Adrenal gland (tissue), 5 donors: Measurements from ENCODE around the gene ZFYVE21.

ENCODE experiments used
- POLR2A ChIP-seq, 2 donors: fragments of 450-650 bp; IDR thresholded peaks; one replicate each; pipeline ENCODE4 v1.6.1; 2017; ENCODE audit warnings: antibody characterized with exemption in 2 of 2, mild to moderate bottlenecking in 2 of 2, moderate library complexity in 1 of 2
- TF ChIP-seq, protein P1 (sequence below), 6 experiments: fragments of 450-650 bp in 4 of 6; fragments of 200-600 bp in 2 of 6; sonication (generic) in 1 of 6; IDR thresholded peaks; 1 replicate in 5 of 6; 2 replicates in 1 of 6; pipeline versions ENCODE4 v1.5.1 to v1.8.0; 2016 to 2021; ENCODE audit warnings: antibody characterized with exemption in 6 of 6, mild to moderate bottlenecking in 2 of 6, moderate library complexity in 1 of 6
- donor health status: DM: no; HTN: no; CAD: no.

DNA sequence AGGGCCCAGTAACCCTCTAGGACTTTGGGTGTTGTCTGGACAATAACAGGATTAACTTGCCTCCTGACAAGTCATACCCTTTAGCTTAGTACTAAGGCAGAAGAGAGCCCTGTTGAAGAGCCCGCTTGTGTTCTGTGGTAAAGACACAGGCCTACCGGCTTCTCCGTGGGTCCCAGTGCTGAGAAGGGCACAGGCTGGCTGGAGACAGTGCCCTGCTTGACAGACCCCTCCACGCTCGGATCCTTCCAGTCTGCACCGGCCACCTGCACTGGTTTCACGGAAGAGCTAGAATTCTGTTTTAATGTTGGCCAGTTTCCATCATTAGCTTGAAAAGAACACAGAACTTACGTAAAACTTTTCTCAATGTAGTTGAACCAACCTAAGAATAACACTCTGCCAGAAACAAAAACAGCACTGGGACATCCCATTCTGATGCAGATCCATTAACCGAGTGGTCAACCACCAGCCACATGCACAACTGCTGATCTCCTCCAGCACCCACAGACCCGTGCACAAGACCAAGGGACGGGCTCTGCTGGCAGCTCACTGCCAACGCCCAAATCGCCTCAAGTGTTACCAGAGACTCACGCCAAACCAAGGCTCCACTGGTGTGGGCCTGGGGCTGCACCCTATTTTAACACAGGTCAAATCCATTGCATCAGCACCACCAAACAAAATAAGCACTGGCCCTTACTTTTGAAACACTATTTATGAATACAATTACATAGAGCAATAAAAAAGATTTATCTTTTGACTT, 27.1 kb downstream of the ZFYVE21 start:
- TF ChIP-seq, protein P1, sequence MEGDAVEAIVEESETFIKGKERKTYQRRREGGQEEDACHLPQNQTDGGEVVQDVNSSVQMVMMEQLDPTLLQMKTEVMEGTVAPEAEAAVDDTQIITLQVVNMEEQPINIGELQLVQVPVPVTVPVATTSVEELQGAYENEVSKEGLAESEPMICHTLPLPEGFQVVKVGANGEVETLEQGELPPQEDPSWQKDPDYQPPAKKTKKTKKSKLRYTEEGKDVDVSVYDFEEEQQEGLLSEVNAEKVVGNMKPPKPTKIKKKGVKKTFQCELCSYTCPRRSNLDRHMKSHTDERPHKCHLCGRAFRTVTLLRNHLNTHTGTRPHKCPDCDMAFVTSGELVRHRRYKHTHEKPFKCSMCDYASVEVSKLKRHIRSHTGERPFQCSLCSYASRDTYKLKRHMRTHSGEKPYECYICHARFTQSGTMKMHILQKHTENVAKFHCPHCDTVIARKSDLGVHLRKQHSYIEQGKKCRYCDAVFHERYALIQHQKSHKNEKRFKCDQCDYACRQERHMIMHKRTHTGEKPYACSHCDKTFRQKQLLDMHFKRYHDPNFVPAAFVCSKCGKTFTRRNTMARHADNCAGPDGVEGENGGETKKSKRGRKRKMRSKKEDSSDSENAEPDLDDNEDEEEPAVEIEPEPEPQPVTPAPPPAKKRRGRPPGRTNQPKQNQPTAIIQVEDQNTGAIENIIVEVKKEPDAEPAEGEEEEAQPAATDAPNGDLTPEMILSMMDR (IDR thresholded peaks at IDR 0.05): no peak
- TF ChIP-seq POLR2A (IDR thresholded peaks at IDR 0.05): no peak
